ENCODE measurements around the gene COL16A1. TPM values are rescaled to one million over a fixed set of nuclear protein-coding genes. Genes with fewer than 3 reads are reported as not detected.

COL16A1 gene
- total and polyA plus RNA-seq, 2 experiments from 2014 or later: 90.2 to 127 TPM

- no peak overlapping the region for H2AFZ ChIP-seq
- peaks cover 26% of the 10 kb centered on the region for H3K4me1 ChIP-seq (ENCODE audit: insufficient read depth)
- no peak overlapping the region for H3K27ac ChIP-seq
- no peak overlapping the region for H3K4me3 ChIP-seq
- no peaks in the 10 kb centered on the region for H3K9me3 ChIP-seq (ENCODE audit: low read depth)
- H3K36me3 ChIP-seq (replicated peaks; ENCODE audit: insufficient read depth, low read depth): no peaks in the 10 kb centered on the region
- no peak for TF ChIP-seq EZH2 (IDR thresholded peaks at IDR 0.05; ENCODE audit: borderline replicate concordance)
- no peak for TF ChIP-seq CTCF (IDR thresholded peaks at IDR 0.05; ENCODE audit: poor library complexity)
- no peak for TF ChIP-seq EZH2phosphoT487 (IDR thresholded peaks at IDR 0.05; ENCODE audit: low read depth, severe bottlenecking, unreplicated experiment)
- no peaks in the 10 kb centered on the region for H4K20me1 ChIP-seq (ENCODE audit: insufficient read depth, poor library complexity, severe bottlenecking)
- WGBS (ENCODE audit: low lambda C conversion rate, missing lambda C conversion rate): 96% methylated on average over 3 of the region's 3 CpGs
- H3K9me2 ChIP-seq (replicated peaks; ENCODE audit: insufficient read depth): no peaks in the 10 kb centered on the region
- H3K27me3 ChIP-seq: no peaks in the 10 kb centered on the region
- peaks cover 68% of the 10 kb centered on the region for H3K79me2 ChIP-seq
- peak overlapping the region; percentile 95 for H3K4me2 ChIP-seq
- DNase-seq (ENCODE audit: low spot score): no peak
These were observed 60.9 kb downstream of the COL16A1 start for GRCh38 chr1:31642897-31643296.

GRCh38 chr1:31642366-31642765, 61.5 kb downstream of the COL16A1 start:
- Histone ChIP-seq H3K9me2 (replicated peaks; ENCODE audit: insufficient read depth) (no peaks in the 10 kb centered on the region), H3K27ac (no peak overlapping the region), H4K20me1 (ENCODE audit: insufficient read depth, poor library complexity, severe bottlenecking) (no peaks in the 10 kb centered on the region), H3K4me3 (no peak overlapping the region), H3K4me2 (no peak overlapping the region), H3K27me3 (no peaks in the 10 kb centered on the region), H3K4me1 (ENCODE audit: insufficient read depth) (peaks cover 26% of the 10 kb centered on the region), H2AFZ (no peak overlapping the region), H3K79me2 (peaks cover 73% of the 10 kb centered on the region), H3K36me3 (replicated peaks; ENCODE audit: insufficient read depth, low read depth) (no peaks in the 10 kb centered on the region), H3K9me3 (ENCODE audit: low read depth) (no peaks in the 10 kb centered on the region)
- no peak for TF ChIP-seq CTCF (IDR thresholded peaks at IDR 0.05; ENCODE audit: poor library complexity)
- no peak for TF ChIP-seq EZH2phosphoT487 (IDR thresholded peaks at IDR 0.05; ENCODE audit: low read depth, severe bottlenecking, unreplicated experiment)
- TF ChIP-seq EZH2 (IDR thresholded peaks at IDR 0.05; ENCODE audit: borderline replicate concordance): no peak
- WGBS (ENCODE audit: low lambda C conversion rate, missing lambda C conversion rate): 81% methylated on average over 4 of the region's 4 CpGs
- DNase-seq (ENCODE audit: low spot score): no peak

GRCh38 chr1:31640964-31641363, 62.9 kb downstream of the COL16A1 start:
- H2AFZ ChIP-seq: no peak overlapping the region
- H3K9me2 ChIP-seq (replicated peaks; ENCODE audit: insufficient read depth): no peaks in the 10 kb centered on the region
- no peak for TF ChIP-seq EZH2 (IDR thresholded peaks at IDR 0.05; ENCODE audit: borderline replicate concordance)
- no peak for TF ChIP-seq CTCF (IDR thresholded peaks at IDR 0.05; ENCODE audit: poor library complexity)
- TF ChIP-seq EZH2phosphoT487 (IDR thresholded peaks at IDR 0.05; ENCODE audit: low read depth, severe bottlenecking, unreplicated experiment): no peak
- H3K9me3 ChIP-seq (ENCODE audit: low read depth): no peaks in the 10 kb centered on the region
- DNase-seq (ENCODE audit: low spot score): no peak
- no peaks in the 10 kb centered on the region for H3K36me3 ChIP-seq (replicated peaks; ENCODE audit: insufficient read depth, low read depth)
- H3K27ac ChIP-seq: no peak overlapping the region
- peaks cover 84% of the 10 kb centered on the region for H3K79me2 ChIP-seq
- no peaks in the 10 kb centered on the region for H3K27me3 ChIP-seq
- H3K4me3 ChIP-seq: no peak overlapping the region
- 77% methylated on average over 4 of the region's 4 CpGs for WGBS (ENCODE audit: low lambda C conversion rate, missing lambda C conversion rate)
- H4K20me1 ChIP-seq (ENCODE audit: insufficient read depth, poor library complexity, severe bottlenecking): peaks cover 12% of the 10 kb centered on the region
- peaks cover 26% of the 10 kb centered on the region for H3K4me1 ChIP-seq (ENCODE audit: insufficient read depth)
- no peak overlapping the region for H3K4me2 ChIP-seq

GRCh38 chr1:31640179-31640578, 63.6 kb downstream of the COL16A1 start:
- no peak for DNase-seq (ENCODE audit: low spot score)

More at GRCh38 chr1:31640179-31640578, 63.6 kb downstream of the COL16A1 start:
- peaks cover 88% of the 10 kb centered on the region for H3K79me2 ChIP-seq
- H3K9me2 ChIP-seq (replicated peaks; ENCODE audit: insufficient read depth): no peaks in the 10 kb centered on the region
- H3K9me3 ChIP-seq (ENCODE audit: low read depth): no peaks in the 10 kb centered on the region
- H3K27ac ChIP-seq: peak overlapping the region; percentile 44
- TF ChIP-seq EZH2phosphoT487 (IDR thresholded peaks at IDR 0.05; ENCODE audit: low read depth, severe bottlenecking, unreplicated experiment): no peak
- no peak for TF ChIP-seq CTCF (IDR thresholded peaks at IDR 0.05; ENCODE audit: poor library complexity)
- TF ChIP-seq EZH2 (IDR thresholded peaks at IDR 0.05; ENCODE audit: borderline replicate concordance): no peak
- H3K4me1 ChIP-seq (ENCODE audit: insufficient read depth): peaks cover 26% of the 10 kb centered on the region
- peaks cover 19% of the 10 kb centered on the region for H4K20me1 ChIP-seq (ENCODE audit: insufficient read depth, poor library complexity, severe bottlenecking)
- no peaks in the 10 kb centered on the region for H3K36me3 ChIP-seq (replicated peaks; ENCODE audit: insufficient read depth, low read depth)
- no peak overlapping the region for H2AFZ ChIP-seq
- no peaks in the 10 kb centered on the region for H3K27me3 ChIP-seq
- no peak overlapping the region for H3K4me2 ChIP-seq
- no peak overlapping the region for H3K4me3 ChIP-seq

Data from hepatocyte (in vitro differentiated cells).